Esophagus squamous epithelium (tissue), 4 donors: Measurements from ENCODE around the gene COX7A1.

Experiments used
- POLR2A ChIP-seq, 4 donors: fragments of 450-650 bp; IDR thresholded peaks; one replicate each; pipeline ENCODE4 v1.6.1; 2017; ENCODE audit warnings: antibody characterized with exemption in 4 of 4, mild to moderate bottlenecking in 4 of 4, moderate library complexity in 3 of 4
- TF ChIP-seq, protein P1 (sequence below), 6 experiments: fragments of 450-650 bp in 4 of 6; fragments of 200-600 bp in 2 of 6; sonication (generic) in 2 of 6; IDR thresholded peaks; one replicate each; pipeline ENCODE4 v1.5.1; 2016 to 2019; ENCODE audit warnings: antibody characterized with exemption in 6 of 6, mild to moderate bottlenecking in 4 of 6, moderate library complexity in 4 of 6

DNA sequence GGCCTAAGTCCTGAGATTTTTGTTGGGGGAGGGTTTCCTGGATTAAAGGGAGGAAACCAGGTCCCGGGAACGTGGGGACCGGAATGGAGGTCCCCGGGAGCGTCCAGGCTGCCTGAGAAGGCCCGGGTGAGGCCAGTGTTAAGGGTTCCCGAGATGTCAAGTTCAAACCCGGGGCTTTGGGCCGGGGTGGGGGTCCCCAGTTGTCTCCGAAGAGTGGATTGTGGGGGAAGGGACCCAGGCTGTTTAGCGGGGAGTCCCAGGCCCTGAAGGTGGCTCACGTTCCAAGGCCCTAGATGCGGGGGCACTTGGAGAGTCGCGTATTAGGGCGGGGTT, 262 bp downstream of the COX7A1 start:
- TF ChIP-seq, protein P1, sequence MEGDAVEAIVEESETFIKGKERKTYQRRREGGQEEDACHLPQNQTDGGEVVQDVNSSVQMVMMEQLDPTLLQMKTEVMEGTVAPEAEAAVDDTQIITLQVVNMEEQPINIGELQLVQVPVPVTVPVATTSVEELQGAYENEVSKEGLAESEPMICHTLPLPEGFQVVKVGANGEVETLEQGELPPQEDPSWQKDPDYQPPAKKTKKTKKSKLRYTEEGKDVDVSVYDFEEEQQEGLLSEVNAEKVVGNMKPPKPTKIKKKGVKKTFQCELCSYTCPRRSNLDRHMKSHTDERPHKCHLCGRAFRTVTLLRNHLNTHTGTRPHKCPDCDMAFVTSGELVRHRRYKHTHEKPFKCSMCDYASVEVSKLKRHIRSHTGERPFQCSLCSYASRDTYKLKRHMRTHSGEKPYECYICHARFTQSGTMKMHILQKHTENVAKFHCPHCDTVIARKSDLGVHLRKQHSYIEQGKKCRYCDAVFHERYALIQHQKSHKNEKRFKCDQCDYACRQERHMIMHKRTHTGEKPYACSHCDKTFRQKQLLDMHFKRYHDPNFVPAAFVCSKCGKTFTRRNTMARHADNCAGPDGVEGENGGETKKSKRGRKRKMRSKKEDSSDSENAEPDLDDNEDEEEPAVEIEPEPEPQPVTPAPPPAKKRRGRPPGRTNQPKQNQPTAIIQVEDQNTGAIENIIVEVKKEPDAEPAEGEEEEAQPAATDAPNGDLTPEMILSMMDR (IDR thresholded peaks at IDR 0.05) = no peak
- no peak for TF ChIP-seq POLR2A (IDR thresholded peaks at IDR 0.05)
